ENCODE data around the gene EHMT1. TPM values are rescaled to one million over a fixed set of nuclear protein-coding genes. Genes with fewer than 3 reads are reported as not detected.
A peak's percentile ranks its signal among the peaks of the same experiment; 100 is the strongest.

EHMT1 gene
- polyA plus RNA-seq, 6 donors from 2014 or later = 6.7 to 45.0 (median 31.5) TPM

GRCh38 chr9:137690930-137691645, 72.3 kb downstream of the EHMT1 start:
- H3K36me3 Mint-ChIP-seq = peaks cover 0 to 5% of the 10 kb centered on the region in 2 donors
- H3K27me3 Mint-ChIP-seq = no peaks in the 10 kb centered on the region
- H3K4me1 Mint-ChIP-seq = peaks cover 61 to 80% (median 76%) of the 10 kb centered on the region in 3 donors
- peak overlapping the region; percentile 21 to 94 (median 81) for H3K4me3 Mint-ChIP-seq
- ATAC-seq (ENCODE audit: low read depth in 2 of 2) (no peak), DNase-seq (no peak)
- no peaks in the 10 kb centered on the region for H3K9me3 Mint-ChIP-seq
- peak overlapping the region; percentile 95 to 99 (median 96) for H3K27ac Mint-ChIP-seq

- peak; percentile 90 to 93 for ATAC-seq (ENCODE audit: low read depth in 2 of 2)
- peaks cover 67 to 84% (median 80%) of the 10 kb centered on the region in 3 donors for H3K4me1 Mint-ChIP-seq
- H3K27me3 Mint-ChIP-seq = no peaks in the 10 kb centered on the region
- peak overlapping the region; percentile 95 to 99 (median 96) for H3K27ac Mint-ChIP-seq
- no peaks in the 10 kb centered on the region for H3K9me3 Mint-ChIP-seq
- H3K4me3 Mint-ChIP-seq = peak overlapping the region; percentile 21 to 94 (median 81)
- peak; percentile 71 for DNase-seq
- H3K36me3 Mint-ChIP-seq = peaks cover 0 to 4% of the 10 kb centered on the region in 2 donors
These were observed 73.0 kb downstream of the EHMT1 start for GRCh38 chr9:137691646-137692351.

- peak overlapping the region in 4 of 6 donors; percentile 52 to 84 (median 82) for H3K27ac Mint-ChIP-seq
- peaks cover 58 to 74% (median 72%) of the 10 kb centered on the region in 3 donors for H3K4me1 Mint-ChIP-seq
- H3K4me3 Mint-ChIP-seq = peak overlapping the region in 3 of 8 donors; percentile 49 to 81 (median 59)
These were observed 75.6 kb downstream of the EHMT1 start for GRCh38 chr9:137694236-137694959.

GRCh38 chr9:137694962-137695875, 76.4 kb downstream of the EHMT1 start:
- no peaks in the 10 kb centered on the region for H3K27me3 Mint-ChIP-seq
- H3K27ac Mint-ChIP-seq = peak overlapping the region in 5 of 6 donors; percentile 52 to 84 (median 81)
- H3K36me3 Mint-ChIP-seq = no peaks in the 10 kb centered on the region
- peak; percentile 44 for DNase-seq
- H3K9me3 Mint-ChIP-seq = no peaks in the 10 kb centered on the region
- peak; percentile 45 to 54 for ATAC-seq (ENCODE audit: low read depth in 2 of 2)
- peak overlapping the region in 6 of 8 donors; percentile 7 to 59 (median 26) for H3K4me3 Mint-ChIP-seq
- peaks cover 50 to 71% (median 70%) of the 10 kb centered on the region in 3 donors for H3K4me1 Mint-ChIP-seq

More at GRCh38 chr9:137694236-137694959, 75.6 kb downstream of the EHMT1 start:
- no peaks in the 10 kb centered on the region for H3K27me3 Mint-ChIP-seq
- H3K36me3 Mint-ChIP-seq = no peaks in the 10 kb centered on the region
- ATAC-seq (ENCODE audit: low read depth in 2 of 2) (no peak), DNase-seq (no peak)
- no peaks in the 10 kb centered on the region for H3K9me3 Mint-ChIP-seq

GRCh38 chr9:137696136-137696925, 77.5 kb downstream of the EHMT1 start:
- Mint-ChIP-seq H3K27ac (peak overlapping the region; percentile 22 to 87 (median 66)), H3K4me3 (peak overlapping the region in 1 of 8 donors; percentile 35), H3K36me3 (no peaks in the 10 kb centered on the region), H3K9me3 (peaks cover 0 to 4% (median 0%) of the 10 kb centered on the region in 7 donors), H3K4me1 (peaks cover 45 to 71% (median 68%) of the 10 kb centered on the region in 3 donors), H3K27me3 (no peaks in the 10 kb centered on the region)
- ATAC-seq (ENCODE audit: low read depth in 2 of 2) (no peak), DNase-seq (no peak)

GRCh38 chr9:137697193-137697592, 78.4 kb downstream of the EHMT1 start:
- DNase-seq = no peak
- Mint-ChIP-seq H3K4me1 (peaks cover 38 to 63% (median 59%) of the 10 kb centered on the region in 3 donors), H3K9me3 (peaks cover 0 to 4% (median 0%) of the 10 kb centered on the region in 7 donors), H3K27ac (peak overlapping the region in 2 of 6 donors; percentile 78 to 86), H3K27me3 (no peaks in the 10 kb centered on the region), H3K4me3 (no peak overlapping the region), H3K36me3 (no peaks in the 10 kb centered on the region)
- no peak for ATAC-seq (ENCODE audit: low read depth in 2 of 2)

GRCh38 chr9:137697832-137698231, 79.0 kb downstream of the EHMT1 start:
- DNase-seq (no peak), ATAC-seq (ENCODE audit: low read depth in 2 of 2) (no peak)
- peak overlapping the region in 2 of 6 donors; percentile 37 to 78 for H3K27ac Mint-ChIP-seq
- peaks cover 0 to 7% (median 0%) of the 10 kb centered on the region in 7 donors for H3K9me3 Mint-ChIP-seq
- no peaks in the 10 kb centered on the region for H3K27me3 Mint-ChIP-seq
- H3K36me3 Mint-ChIP-seq = no peaks in the 10 kb centered on the region
- H3K4me1 Mint-ChIP-seq = peaks cover 33 to 56% (median 53%) of the 10 kb centered on the region in 3 donors
- H3K4me3 Mint-ChIP-seq = no peak overlapping the region

- H3K4me1 Mint-ChIP-seq = peaks cover 46 to 62% (median 60%) of the 10 kb centered on the region in 3 donors
- no peaks in the 10 kb centered on the region for H3K27me3 Mint-ChIP-seq
- peak overlapping the region in 1 of 8 donors; percentile 18 for H3K4me3 Mint-ChIP-seq
- H3K9me3 Mint-ChIP-seq = peaks cover 7 to 27% (median 12%) of the 10 kb centered on the region in 7 donors
- H3K27ac Mint-ChIP-seq = peak overlapping the region in 5 of 6 donors; percentile 3 to 89 (median 41)
- H3K36me3 Mint-ChIP-seq = peaks cover 10 to 13% of the 10 kb centered on the region in 2 donors
- DNase-seq (no peak), ATAC-seq (ENCODE audit: low read depth in 2 of 2) (no peak)
These were observed 82.1 kb downstream of the EHMT1 start for GRCh38 chr9:137700911-137701310.

- H3K27ac Mint-ChIP-seq = peak overlapping the region in 2 of 6 donors; percentile 18 to 42
- H3K9me3 Mint-ChIP-seq = peaks cover 7 to 27% (median 12%) of the 10 kb centered on the region in 7 donors
- no peaks in the 10 kb centered on the region for H3K27me3 Mint-ChIP-seq
- no peak for ATAC-seq (ENCODE audit: low read depth in 2 of 2)
- peaks cover 10 to 13% of the 10 kb centered on the region in 2 donors for H3K36me3 Mint-ChIP-seq
- H3K4me3 Mint-ChIP-seq = peak overlapping the region in 2 of 8 donors; percentile 37 to 62
- DNase-seq = no peak
- H3K4me1 Mint-ChIP-seq = peaks cover 47 to 72% (median 62%) of the 10 kb centered on the region in 3 donors
These were observed 84.0 kb downstream of the EHMT1 start for GRCh38 chr9:137702615-137703379.

GRCh38 chr9:137703842-137704508, 85.2 kb downstream of the EHMT1 start:
- Mint-ChIP-seq H3K4me3 (peak overlapping the region in 7 of 8 donors; percentile 1 to 44 (median 26)), H3K9me3 (peaks cover 7 to 27% (median 12%) of the 10 kb centered on the region in 7 donors), H3K27me3 (no peaks in the 10 kb centered on the region), H3K4me1 (peaks cover 51 to 74% (median 59%) of the 10 kb centered on the region in 3 donors), H3K27ac (peak overlapping the region in 5 of 6 donors; percentile 72 to 89 (median 89)), H3K36me3 (peaks cover 10 to 13% of the 10 kb centered on the region in 2 donors)
- no peak for DNase-seq
- no peak for ATAC-seq (ENCODE audit: low read depth in 2 of 2)

Measured in naive B cell (primary cell).